Immature natural killer cell (primary cell): ENCODE data around the gene PFKFB1. TPM values are rescaled to one million over a fixed set of nuclear protein-coding genes. Genes with fewer than 3 reads are reported as not detected.

Experiments used
- polyA plus RNA-seq, 3 donors: library from polyadenylated mRNA; unstranded; fragments of 300-500 nt; fragmentation: Illumina TruSeq; gene quantifications; one replicate each; pipeline ENCODE4 v1.2.3, GENCODE V29; 2021

PFKFB1 gene
- polyA plus RNA-seq, 3 donors from 2014 or later, result 0.28 to 0.41 TPM; not detected in 1

Other genes with a start within 250 kb of the PFKFB1 start
- not detected for gene ITIH6, start 195.9 kb downstream of the PFKFB1 start, polyA plus RNA-seq
- gene MAGED2, start 186.4 kb downstream of the PFKFB1 start, polyA plus RNA-seq, result 100 to 1,000 TPM; 108 to 157 (median 147) TPM
- 1 to 10 TPM in 2 of 3 donors, not detected in 1; 1.3 to 2.4 TPM for gene TRO, start 73.4 kb downstream of the PFKFB1 start, polyA plus RNA-seq
- gene APEX2, start 6.2 kb upstream of the PFKFB1 start, polyA plus RNA-seq, result 10 to 100 TPM; 16.6 to 32.2 (median 27.4) TPM
- 1 to 10 TPM in 1 of 3 donors, under 1 TPM in 2; 0.17 to 8.6 (median 0.82) TPM for gene ALAS2, start 36.8 kb upstream of the PFKFB1 start, polyA plus RNA-seq
- gene PAGE2B, start 80.8 kb upstream of the PFKFB1 start, polyA plus RNA-seq, result not detected
- not detected for gene PAGE2, start 94.8 kb upstream of the PFKFB1 start, polyA plus RNA-seq
- gene PAGE5, start 226.2 kb upstream of the PFKFB1 start, polyA plus RNA-seq, result not detected